H9 (cell line): ENCODE measurements around the gene SLC22A3. TPM values are rescaled to one million over a fixed set of nuclear protein-coding genes. Genes with fewer than 3 reads are reported as not detected.

Experiments used
- DNase-seq: peaks from one replicate; pipeline ENCODE4 v3.0.0-alpha.2; 2017
- H2AFZ ChIP-seq: one replicate; pipeline ENCODE4 v1.6.1; 2013; ENCODE audit warnings: mild to moderate bottlenecking, low read length, control low read depth, moderate library complexity
- H2AK5ac ChIP-seq: 2 replicates; pipeline ENCODE4 v1.6.1; 2013; ENCODE audit warnings: low read length, control low read depth, mixed read lengths; ENCODE audit not compliant: insufficient read length
- H2BK120ac ChIP-seq: one replicate; pipeline ENCODE4 v1.6.1; 2013; ENCODE audit warnings: low read depth, mild to moderate bottlenecking, low read length, control low read depth, inconsistent platforms; ENCODE audit not compliant: poor library complexity, severe bottlenecking
- H2BK12ac ChIP-seq: 2 replicates; pipeline ENCODE4 v1.6.1; 2013; ENCODE audit warnings: low read length, control low read depth, mixed read lengths, low read depth; ENCODE audit not compliant: insufficient read length
- H2BK15ac ChIP-seq: 2 replicates; pipeline ENCODE4 v1.6.1; 2013; ENCODE audit warnings: low read depth, low read length, control low read depth
- H2BK20ac ChIP-seq: one replicate; pipeline ENCODE4 v1.6.1; 2013; ENCODE audit warnings: low read depth, mild to moderate bottlenecking, low read length, control low read depth, inconsistent platforms; ENCODE audit not compliant: poor library complexity, severe bottlenecking
- H2BK5ac ChIP-seq: 2 replicates; pipeline ENCODE4 v1.6.1; 2013; ENCODE audit warnings: low read length, control low read depth, mixed read lengths; ENCODE audit not compliant: insufficient read length
- H3K14ac ChIP-seq: 2 replicates; pipeline ENCODE4 v1.6.1; 2013; ENCODE audit warnings: low read length, control low read depth; ENCODE audit not compliant: insufficient read depth
- H3K18ac ChIP-seq: 2 replicates; pipeline ENCODE4 v1.6.1; 2013; ENCODE audit warnings: low read depth, mild to moderate bottlenecking, mixed read lengths, low read length, control low read depth; ENCODE audit not compliant: insufficient read length
- H3K23ac ChIP-seq: 2 replicates; pipeline ENCODE4 v1.6.1; 2013; ENCODE audit warnings: low read length, control low read depth, mixed read lengths, low read depth; ENCODE audit not compliant: insufficient read length
- H3K23me2 ChIP-seq: 2 replicates; pipeline ENCODE4 v1.6.1; 2013; ENCODE audit warnings: low read depth, mild to moderate bottlenecking, mixed read lengths, low read length, control low read depth; ENCODE audit not compliant: insufficient read length, poor library complexity, severe bottlenecking
- H3K27ac ChIP-seq: 2 replicates; pipeline ENCODE4 v1.5.1; 2013; ENCODE audit warnings: low read length, control low read depth, mixed read lengths, low read depth; ENCODE audit not compliant: insufficient read length
- H3K27me3 ChIP-seq: 2 replicates; pipeline ENCODE4 v1.6.1; 2013; ENCODE audit warnings: low read length, control low read depth, inconsistent platforms; ENCODE audit not compliant: insufficient read depth
- H3K4ac ChIP-seq: 2 replicates; pipeline ENCODE4 v1.6.1; 2013; ENCODE audit warnings: low read depth, mild to moderate bottlenecking, control low read depth, inconsistent platforms, low read length, moderate library complexity
- H3K4me1 ChIP-seq: 2 replicates; pipeline ENCODE4 v1.6.1; 2013; ENCODE audit warnings: low read length, control low read depth, inconsistent platforms; ENCODE audit not compliant: insufficient read depth
- H3K4me2 ChIP-seq: 2 replicates; pipeline ENCODE4 v1.6.1; 2013; ENCODE audit warnings: low read length, control low read depth, mixed read lengths; ENCODE audit not compliant: insufficient read length, insufficient read depth
- H3K56ac ChIP-seq: 2 replicates; pipeline ENCODE4 v1.6.1; 2013; ENCODE audit warnings: low read depth, mild to moderate bottlenecking, mixed read lengths, low read length, control low read depth; ENCODE audit not compliant: insufficient read length
- H3K79me1 ChIP-seq: 2 replicates; pipeline ENCODE4 v1.6.1; 2013; ENCODE audit warnings: low read depth, mild to moderate bottlenecking, moderate library complexity, low read length, control low read depth, inconsistent platforms; ENCODE audit not compliant: insufficient read depth, poor library complexity, severe bottlenecking
- H3K79me2 ChIP-seq: 2 replicates; pipeline ENCODE4 v1.6.1; 2013; ENCODE audit warnings: low read length, control low read depth, inconsistent platforms; ENCODE audit not compliant: insufficient read depth
- H3K9ac ChIP-seq: 2 replicates; pipeline ENCODE4 v1.6.1; 2013; ENCODE audit warnings: low read length, control low read depth, mixed read lengths; ENCODE audit not compliant: insufficient read length; ENCODE audit errors: extremely low read depth
- H3K9me3 ChIP-seq: one replicate; pipeline ENCODE4 v1.6.1; 2013; ENCODE audit warnings: low read depth, low read length, inconsistent platforms; ENCODE audit not compliant: control insufficient read depth
- H3T11ph ChIP-seq: one replicate; pipeline ENCODE4 v1.6.1; 2013; ENCODE audit warnings: mild to moderate bottlenecking, low read length, control low read depth, inconsistent platforms
- H4K20me1 ChIP-seq: one replicate; pipeline ENCODE4 v1.6.1; 2013; ENCODE audit not compliant: control insufficient read depth, insufficient read length, insufficient read depth
- H4K5ac ChIP-seq: 2 replicates; pipeline ENCODE4 v1.6.1; 2013; ENCODE audit warnings: low read depth, mild to moderate bottlenecking, mixed read lengths, low read length, control low read depth; ENCODE audit not compliant: insufficient read length
- H4K8ac ChIP-seq: replicated peaks from 2 replicates; pipeline ENCODE4 v1.6.1; 2013; ENCODE audit warnings: low read length, control low read depth, mixed read lengths, low read depth; ENCODE audit not compliant: insufficient read length
- H4K91ac ChIP-seq: 2 replicates; pipeline ENCODE4 v1.6.1; 2013; ENCODE audit warnings: low read depth, mild to moderate bottlenecking, moderate library complexity, mixed read lengths, low read length, control low read depth; ENCODE audit not compliant: insufficient read length
- H3K27ac Mint-ChIP-seq, 3 experiments: 2 replicates in 2 of 3; 3 replicates in 1 of 3; pipeline ENCODE4 v1.8.0; 2020 to 2021; ENCODE audit warnings: mixed read lengths in 3 of 3, mild to moderate bottlenecking in 1 of 3, moderate library complexity in 1 of 3
- H3K27me3 Mint-ChIP-seq: 2 replicates; pipeline ENCODE4 v1.8.0; 2021; ENCODE audit warnings: low read depth, mild to moderate bottlenecking, moderate library complexity, mixed read lengths
- H3K36me3 Mint-ChIP-seq, 3 experiments: 2 replicates in 2 of 3; 3 replicates in 1 of 3; pipeline ENCODE4 v1.8.0; 2020 to 2021; ENCODE audit warnings: low read depth in 3 of 3, mixed read lengths in 3 of 3; ENCODE audit not compliant: insufficient read depth in 1 of 3
- H3K4me1 Mint-ChIP-seq, 2 experiments: 2 replicates each; pipeline ENCODE4 v1.8.0; 2020; ENCODE audit warnings: mixed read lengths in 2 of 2
- H3K4me3 Mint-ChIP-seq, 2 experiments: 2 replicates in 1 of 2; 3 replicates in 1 of 2; pipeline ENCODE4 v1.8.0; 2020 to 2021; ENCODE audit warnings: mild to moderate bottlenecking in 2 of 2, mixed read lengths in 2 of 2, moderate library complexity in 1 of 2
- H3K9me3 Mint-ChIP-seq, 2 experiments: 2 replicates in 1 of 2; 3 replicates in 1 of 2; pipeline ENCODE4 v1.8.0; 2020; ENCODE audit warnings: mild to moderate bottlenecking in 2 of 2, mixed read lengths in 2 of 2, moderate library complexity in 1 of 2
- WGBS: extraction: QIAGEN DNeasy Blood & Tissue Kit; methylation state at CpG from one replicate; pipeline ENCODE4 v1.1.7; 2013; ENCODE audit warnings: missing lambda C conversion rate, low lambda C conversion rate, mixed read lengths; ENCODE audit not compliant: insufficient read length; ENCODE audit errors: extremely low coverage; 5-methylcytosine and 5-hydroxymethylcytosine counted together
- total RNA-seq: library from RNA; stranded (reverse); gene quantifications from 2 replicates; pipeline ENCODE4 v1.2.1, GENCODE V29; 2021
- TF ChIP-seq, protein P1 (sequence below): fragments of 200-600 bp; sonication (generic); conservative IDR thresholded peaks from 3 replicates; pipeline ENCODE4 v1.8.0; 2021; ENCODE audit warnings: antibody characterized with exemption, mild to moderate bottlenecking

SLC22A3 gene
- total RNA-seq, 1 experiment from 2014 or later, result 2.7 TPM

- no CpG with 5 or more reads among the region's 1 CpG for WGBS
- Histone ChIP-seq H2BK5ac (no peak overlapping the region), H4K5ac (no peak overlapping the region), H3K23me2 (no peaks in the 10 kb centered on the region), H3K14ac (no peak overlapping the region), H2BK12ac (no peak overlapping the region), H3K79me1 (no peaks in the 10 kb centered on the region), H2AK5ac (no peak overlapping the region), H2BK15ac (no peak overlapping the region), H4K91ac (no peak overlapping the region), H3K27me3 (no peaks in the 10 kb centered on the region), H2BK120ac (no peak overlapping the region), H4K20me1 (no peaks in the 10 kb centered on the region), H3K4me2 (no peak overlapping the region), H3K79me2 (no peaks in the 10 kb centered on the region), H2AFZ (no peak overlapping the region), H3K9me3 (no peaks in the 10 kb centered on the region), H3K4me1 (no peaks in the 10 kb centered on the region), H3K9ac (no peak overlapping the region), H4K8ac (no peak overlapping the region), H3K4ac (no peak overlapping the region), H3K56ac (no peak overlapping the region), H3K23ac (no peak overlapping the region), H3K18ac (no peak overlapping the region), H3K27ac (no peak overlapping the region), H2BK20ac (no peak overlapping the region), H3T11ph (no peak overlapping the region)
- Mint-ChIP-seq H3K9me3 (peaks cover 0 to 4% of the 10 kb centered on the region in 2 experiments; a peak in 2 of 5 replicates), H3K4me1 (peaks cover 11 to 13% of the 10 kb centered on the region in 2 experiments), H3K27me3 (no peaks in the 10 kb centered on the region), H3K4me3 (no peak overlapping the region), H3K36me3 (peaks cover 0 to 10% (median 2%) of the 10 kb centered on the region in 3 experiments; a peak in 4 of 7 replicates), H3K27ac (no peak overlapping the region)
- TF ChIP-seq, protein P1, sequence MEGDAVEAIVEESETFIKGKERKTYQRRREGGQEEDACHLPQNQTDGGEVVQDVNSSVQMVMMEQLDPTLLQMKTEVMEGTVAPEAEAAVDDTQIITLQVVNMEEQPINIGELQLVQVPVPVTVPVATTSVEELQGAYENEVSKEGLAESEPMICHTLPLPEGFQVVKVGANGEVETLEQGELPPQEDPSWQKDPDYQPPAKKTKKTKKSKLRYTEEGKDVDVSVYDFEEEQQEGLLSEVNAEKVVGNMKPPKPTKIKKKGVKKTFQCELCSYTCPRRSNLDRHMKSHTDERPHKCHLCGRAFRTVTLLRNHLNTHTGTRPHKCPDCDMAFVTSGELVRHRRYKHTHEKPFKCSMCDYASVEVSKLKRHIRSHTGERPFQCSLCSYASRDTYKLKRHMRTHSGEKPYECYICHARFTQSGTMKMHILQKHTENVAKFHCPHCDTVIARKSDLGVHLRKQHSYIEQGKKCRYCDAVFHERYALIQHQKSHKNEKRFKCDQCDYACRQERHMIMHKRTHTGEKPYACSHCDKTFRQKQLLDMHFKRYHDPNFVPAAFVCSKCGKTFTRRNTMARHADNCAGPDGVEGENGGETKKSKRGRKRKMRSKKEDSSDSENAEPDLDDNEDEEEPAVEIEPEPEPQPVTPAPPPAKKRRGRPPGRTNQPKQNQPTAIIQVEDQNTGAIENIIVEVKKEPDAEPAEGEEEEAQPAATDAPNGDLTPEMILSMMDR, result no peak
- no peak for DNase-seq
Observed at GRCh38 chr6:160396292-160396691, 48.1 kb downstream of the SLC22A3 start.
